Body of pancreas (tissue), 4 donors: ENCODE data around the gene TPSB2.

Experiments
- CTCF ChIP-seq, 7 experiments: fragments of 450-650 bp in 4 of 7; fragments of 200-600 bp in 3 of 7; sonication (generic) in 3 of 7; IDR thresholded peaks; one replicate each; pipeline ENCODE4 v1.5.1; 2016 to 2019; ENCODE audit warnings: antibody characterized with exemption in 7 of 7
- POLR2A ChIP-seq, 3 donors: fragments of 450-650 bp; IDR thresholded peaks; one replicate each; pipeline ENCODE4 v1.6.1; 2016; ENCODE audit warnings: antibody characterized with exemption in 3 of 3, mild to moderate bottlenecking in 2 of 3

GRCh38 chr16:1222553-1223354 lies 7.2 kb downstream of the TPSB2 start:
- no peak for TF ChIP-seq CTCF (IDR thresholded peaks at IDR 0.05)
- TF ChIP-seq POLR2A (IDR thresholded peaks at IDR 0.05), result no peak
